Activated CD4-positive, alpha-beta T cell treated with anti-CD3 and anti-CD28 coated beads, Interleukin-2, amount 50 U/mL, for 4 hours (primary cell): ENCODE data around the gene FOXN3.
"Not testable (repeated sequence)": the region's sequence is repeated elsewhere in the genome, so short reads cannot be mapped to it uniquely, and the experiment has no call there.

Experiments
- DNase-seq, 2 experiments: peaks; one replicate each; pipeline ENCODE4 v3.0.0-alpha.2; 2020

The FOXN3 gene

GRCh38 chr14:89217891-89218290, 199.1 kb downstream of the FOXN3 start:
- no peak for DNase-seq

GRCh38 chr14:89215531-89215930, 201.5 kb downstream of the FOXN3 start:
- DNase-seq = no peak

DNA sequence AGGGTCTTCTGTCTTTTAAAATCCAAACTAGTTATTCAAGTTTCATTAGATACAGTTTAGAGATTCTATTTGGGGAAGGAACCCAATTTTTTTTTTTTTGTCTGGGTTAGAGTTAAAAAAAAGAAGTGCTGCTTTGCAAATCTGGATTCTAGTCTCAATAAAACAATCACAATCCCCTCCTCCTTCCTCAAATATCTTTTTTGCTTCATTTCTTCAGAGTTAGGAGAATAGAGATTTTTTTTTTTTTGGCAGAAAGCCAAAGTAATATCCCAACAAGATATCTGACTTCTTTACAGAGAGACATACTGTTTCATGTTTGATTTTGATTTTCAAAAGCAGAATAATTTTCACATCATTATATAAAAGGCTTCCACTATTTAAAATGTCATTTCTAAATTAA, 201.9 kb downstream of the FOXN3 start:
- no peak for DNase-seq

DNA sequence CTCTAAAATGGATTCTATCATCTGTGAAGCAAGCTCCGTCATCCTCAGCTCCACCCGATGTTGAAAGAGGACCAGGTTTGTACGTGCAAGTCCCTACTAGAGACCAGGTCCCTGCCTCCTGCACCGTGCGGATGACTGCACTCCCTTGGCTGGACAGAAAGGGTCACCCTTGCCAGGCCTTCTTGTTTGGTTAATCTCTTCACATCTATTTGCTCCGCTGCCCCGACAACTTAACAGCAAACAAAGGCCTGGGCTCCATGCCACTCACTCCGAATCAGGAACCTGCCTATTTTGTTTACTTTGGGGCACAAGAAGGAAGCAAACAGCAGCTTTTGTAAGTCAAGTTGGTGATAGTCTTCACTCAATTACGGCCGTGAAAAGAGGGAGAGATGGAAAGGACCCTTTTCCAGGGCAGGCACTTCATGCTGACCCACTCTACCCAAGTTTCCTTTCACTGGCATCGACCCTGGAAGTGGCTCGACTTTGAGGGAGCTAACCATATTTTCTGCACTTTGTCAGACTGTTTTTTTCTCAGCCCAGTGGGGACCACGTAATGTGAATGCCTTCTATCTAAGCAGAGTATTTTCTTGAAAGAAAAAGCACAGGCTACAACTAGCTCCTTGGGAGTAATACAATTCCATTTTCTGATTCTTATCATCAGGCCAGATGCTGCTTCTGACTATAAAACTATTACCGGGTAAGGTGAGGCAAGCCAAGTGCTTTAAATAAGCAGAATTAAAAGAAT, 202.6 kb downstream of the FOXN3 start:
- no peak for DNase-seq

DNA sequence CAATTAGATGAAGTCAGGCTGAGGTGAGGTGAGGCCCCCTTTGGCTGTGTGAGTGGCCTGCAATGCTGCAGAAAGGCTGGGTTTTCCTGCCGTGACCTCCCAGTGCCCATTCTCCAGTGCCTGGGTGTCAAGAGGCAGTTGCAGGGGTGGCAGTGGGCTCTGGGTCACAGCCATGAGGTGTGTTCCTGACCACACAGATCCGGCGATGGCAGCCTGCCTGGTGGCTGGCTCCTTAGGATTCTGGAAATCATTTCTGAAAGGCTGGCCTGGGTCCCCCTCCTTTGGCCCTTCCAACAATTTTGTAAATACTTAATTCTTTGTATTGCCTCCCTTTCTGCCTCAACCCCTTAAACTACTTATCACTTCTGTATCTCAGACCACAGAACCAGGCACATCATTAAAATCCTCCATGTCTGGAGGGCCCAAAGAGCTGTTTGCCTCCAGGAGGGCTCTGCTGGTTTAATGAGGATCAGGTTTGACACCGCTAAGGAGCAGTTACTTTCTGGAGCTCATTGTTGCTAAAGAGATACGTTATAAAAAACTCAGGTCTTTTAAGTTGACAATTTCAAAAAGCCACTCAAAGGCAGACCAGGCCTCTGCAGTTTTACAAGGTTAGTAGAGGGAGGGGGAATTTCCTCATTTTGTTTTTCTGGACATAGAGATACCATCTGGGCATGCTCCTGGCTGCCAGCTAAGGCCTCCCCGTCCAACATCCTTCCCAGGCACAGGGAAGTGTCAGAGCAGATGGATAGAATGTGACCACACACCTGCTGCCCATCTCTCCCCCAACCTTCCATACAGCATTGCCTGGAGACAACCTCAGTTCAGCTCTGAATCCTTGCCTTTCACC, 204.4 kb downstream of the FOXN3 start:
- no peak for DNase-seq

GRCh38 chr14:89209558-89209957, 207.5 kb downstream of the FOXN3 start:
- DNase-seq = no peak

GRCh38 chr14:89207925-89208328, 209.1 kb downstream of the FOXN3 start:
- no peak for DNase-seq

GRCh38 chr14:89206389-89207031, 210.5 kb downstream of the FOXN3 start:
- DNase-seq = no peak

GRCh38 chr14:89205137-89205740, 211.8 kb downstream of the FOXN3 start:
- no peak for DNase-seq

GRCh38 chr14:89202413-89203190, 214.4 kb downstream of the FOXN3 start:
- DNase-seq = no peak

DNA sequence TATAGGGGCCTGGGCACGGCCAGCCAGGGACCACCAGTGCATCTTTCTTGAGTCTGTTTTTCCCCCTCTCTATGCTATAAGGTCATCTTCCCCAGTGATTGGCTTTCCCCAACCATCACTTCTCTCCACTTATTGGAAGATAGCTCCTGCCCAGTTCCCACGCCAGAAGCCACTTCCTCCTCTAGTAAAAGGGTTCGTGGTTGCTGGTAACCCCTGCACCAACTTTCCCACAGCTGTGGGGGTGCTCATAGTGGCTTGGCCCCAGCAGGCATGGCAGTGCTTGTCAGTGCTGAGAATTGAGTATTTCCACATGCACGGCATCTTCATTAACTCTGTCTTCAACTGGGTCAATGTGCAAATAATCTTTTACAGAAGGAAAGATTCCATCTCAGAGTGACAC, 215.4 kb downstream of the FOXN3 start:
- DNase-seq = no peak

- DNase-seq = not testable (repeated sequence)
Observed at GRCh38 chr14:89199357-89199756, 217.7 kb downstream of the FOXN3 start.

GRCh38 chr14:89198544-89199329, 218.3 kb downstream of the FOXN3 start:
- DNase-seq = no peak

DNA sequence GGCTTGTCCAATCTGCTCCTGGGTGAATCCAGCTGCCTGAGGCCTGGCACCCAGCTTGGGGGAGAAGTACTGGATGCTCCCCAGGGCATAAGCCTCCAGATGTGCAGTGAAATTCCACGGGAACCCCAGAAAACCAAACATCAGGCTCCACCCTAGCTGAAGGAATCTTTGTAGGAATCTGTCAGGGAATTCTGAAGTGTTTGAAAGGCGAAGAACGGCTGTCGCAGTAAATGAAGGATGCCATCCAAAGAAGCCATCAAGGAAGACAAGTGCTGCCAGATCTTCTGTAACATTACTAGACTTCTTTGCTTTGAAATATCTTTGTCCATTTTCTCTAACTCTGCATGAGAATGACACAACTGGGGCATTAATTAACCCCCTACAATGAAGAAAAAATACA, 219.4 kb downstream of the FOXN3 start:
- DNase-seq = no peak

DNA sequence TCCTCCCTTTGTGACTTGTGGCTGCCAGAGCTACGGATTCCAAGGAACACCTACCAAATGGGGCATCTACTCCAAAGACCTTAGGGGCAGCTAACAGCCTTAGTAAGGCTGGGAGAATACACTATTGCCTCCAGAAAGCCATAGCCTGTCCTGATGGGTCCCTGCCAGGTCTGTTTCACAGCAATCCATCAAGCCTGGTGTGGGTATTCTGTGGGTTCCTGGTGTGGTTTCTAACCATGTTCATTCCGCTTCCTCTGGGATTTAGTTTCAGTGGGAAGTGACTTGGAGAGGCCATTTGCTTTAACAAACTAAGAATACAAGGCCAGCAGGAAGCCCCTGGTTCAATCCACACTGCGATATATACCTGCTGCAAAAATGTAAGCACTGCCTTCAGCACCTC, 220.5 kb downstream of the FOXN3 start:
- no peak for DNase-seq

GRCh38 chr14:89194376-89194775, 222.7 kb downstream of the FOXN3 start:
- no peak for DNase-seq

- no peak for DNase-seq
Observed at GRCh38 chr14:89190765-89191513, 226.1 kb downstream of the FOXN3 start.

GRCh38 chr14:89188492-89188891, 228.5 kb downstream of the FOXN3 start:
- DNase-seq = no peak

GRCh38 chr14:89187501-89187900, 229.5 kb downstream of the FOXN3 start:
- no peak for DNase-seq

DNA sequence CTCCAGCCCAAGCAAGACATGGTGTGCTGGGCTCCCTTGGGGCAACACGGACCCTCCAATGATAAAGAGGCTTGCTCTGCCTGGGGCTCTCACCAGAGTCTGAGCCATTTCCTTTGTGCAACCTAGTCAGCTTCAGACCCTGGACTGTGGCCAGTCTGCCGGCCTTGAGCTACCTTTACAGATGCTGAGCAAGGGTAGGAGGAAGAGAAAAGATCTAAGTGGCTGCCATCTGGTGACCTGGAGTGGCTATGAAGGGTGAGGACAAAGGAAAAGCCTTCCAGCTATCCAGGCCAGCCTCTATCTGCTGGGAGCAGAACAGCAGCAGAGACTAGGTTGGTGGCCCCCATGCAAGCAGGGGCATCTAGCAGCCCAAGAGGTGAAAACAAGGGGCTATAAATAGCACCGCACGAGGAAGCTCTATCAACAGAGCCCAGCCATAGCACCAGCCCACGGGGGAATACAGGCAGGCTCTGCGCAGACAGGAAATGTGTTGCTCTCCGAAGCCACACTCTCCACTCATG, 230.1 kb downstream of the FOXN3 start:
- no peak for DNase-seq
